HepG2 (cell line): ENCODE results near the gene SPATA25. TPM values are rescaled to one million over a fixed set of nuclear protein-coding genes. Genes with fewer than 3 reads are reported as not detected.

ENCODE experiments used
- ATAC-seq: fragments of 200-7000 bp; cut with Tn5 transposase; 3 replicates; pipeline ENCODE4 v1.9.1; 2020; ENCODE audit warnings: mild to moderate bottlenecking, moderate library complexity
- BruUV-seq: library from RNA; stranded (reverse); fragments of 400-500 nt; replicated peaks from 2 replicates; lab custom pipeline; 2021; lab: Mats Ljungman, UMichigan
- CTCF ChIA-PET: fragments of 300-600 bp; formaldehyde crosslinking; extraction: SDS; loops from one replicate; lab custom pipeline; 2021; ENCODE audit warnings: low total read pairs, inconsistent platforms, low intra/inter-chr PET ratio; lab: Yijun Ruan, JAX
- POLR2A ChIA-PET: fragments of 350-600 bp; sonication (Branson Sonifier 250); formaldehyde crosslinking; loops from one replicate; lab custom pipeline; 2020; ENCODE audit warnings: antibody characterized with exemption, inconsistent platforms; lab: Yijun Ruan, JAX
- DNase-seq: peaks from one replicate; pipeline ENCODE4 v3.0.0-alpha.2; 2015; ENCODE audit warnings: low spot score
- FAIRE-seq: peaks from 3 replicates; lab custom pipeline; 2011; peaks lifted over from hg19 to GRCh38; lab: Jason Lieb, UNC
- H2AFZ ChIP-seq: one replicate; pipeline ENCODE4 v1.6.1; 2011; ENCODE audit warnings: low read length, inconsistent platforms
- H3K27ac ChIP-seq: fragments of 300-600 bp; 3 replicates; pipeline ENCODE4 v1.8.0; 2011; ENCODE audit warnings: mixed run types, mild to moderate bottlenecking, mixed read lengths, low read length, inconsistent platforms; ENCODE audit not compliant: insufficient read depth; ENCODE audit errors: extremely low read length
- H3K27me3 ChIP-seq, 2 experiments: fragments of 200-600 bp in 1 of 2; 2 replicates in 1 of 2; 3 replicates in 1 of 2; pipeline versions ENCODE4 v1.6.0 to v1.8.0; 2011; ENCODE audit warnings: low read length in 2 of 2, mild to moderate bottlenecking in 2 of 2, moderate library complexity in 2 of 2, inconsistent platforms in 1 of 2; ENCODE audit not compliant: insufficient read depth in 2 of 2, control insufficient read depth in 1 of 2
- H3K36me3 ChIP-seq, 2 experiments: fragments of 200-600 bp in 1 of 2; replicated peaks in 1 of 2; 2 replicates in 1 of 2; 3 replicates in 1 of 2; pipeline versions ENCODE4 v1.5.1 to v1.8.0; 2011; ENCODE audit warnings: low read length in 2 of 2, inconsistent platforms in 1 of 2; ENCODE audit not compliant: insufficient read depth in 2 of 2, control insufficient read depth in 1 of 2
- H3K4me1 ChIP-seq: 2 replicates; pipeline ENCODE4 v1.5.1; 2012; ENCODE audit warnings: low read length, inconsistent platforms; ENCODE audit not compliant: insufficient read depth
- H3K4me2 ChIP-seq: 2 replicates; pipeline ENCODE4 v1.6.0; 2011; ENCODE audit warnings: low read depth, low read length, inconsistent platforms
- H3K4me3 ChIP-seq, 3 experiments: fragments of 200-600 bp in 1 of 3; sonication (generic), shearing (Covaris generic) in 1 of 3; replicated peaks in 1 of 3; 2 replicates each; pipeline ENCODE4 v1.5.1; 2011 to 2016; ENCODE audit warnings: low read length in 3 of 3, inconsistent platforms in 2 of 3, low read depth in 2 of 3, mild to moderate bottlenecking in 2 of 3, control low read depth in 1 of 3, mixed read lengths in 1 of 3; ENCODE audit not compliant: insufficient read depth in 1 of 3
- H3K79me2 ChIP-seq: one replicate; pipeline ENCODE4 v1.6.1; 2011; ENCODE audit warnings: low read length, inconsistent platforms; ENCODE audit not compliant: insufficient read depth
- H3K9ac ChIP-seq: 2 replicates; pipeline ENCODE4 v1.6.0; 2011; ENCODE audit warnings: mild to moderate bottlenecking, low read depth, low read length, inconsistent platforms; ENCODE audit not compliant: insufficient read depth
- H3K9me3 ChIP-seq: 2 replicates; pipeline ENCODE4 v1.5.1; 2012; ENCODE audit warnings: mild to moderate bottlenecking, low read length
- H4K20me1 ChIP-seq: 2 replicates; pipeline ENCODE4 v1.6.0; 2011; ENCODE audit warnings: inconsistent platforms, mild to moderate bottlenecking, low read length, moderate library complexity; ENCODE audit not compliant: insufficient read depth
- AKNA ChIP-seq: sonication (generic); formaldehyde crosslinking; IDR thresholded peaks from 2 replicates; pipeline ENCODE4 v1.4.0; 2020; ENCODE audit warnings: missing genetic modification reagents, borderline replicate concordance
- ARID4A ChIP-seq: sonication (generic); formaldehyde crosslinking; IDR thresholded peaks from 2 replicates; pipeline ENCODE4 v1.5.0; 2020; ENCODE audit warnings: mild to moderate bottlenecking, missing genetic modification reagents, borderline replicate concordance
- DNMT3B ChIP-seq: conservative IDR thresholded peaks from 2 replicates; pipeline ENCODE4 v1.6.1; 2016; ENCODE audit warnings: missing biosample characterization, control low read depth
- FOXK1 ChIP-seq: sonication (generic); formaldehyde crosslinking; IDR thresholded peaks from 2 replicates; pipeline ENCODE4 v1.4.0; 2020; ENCODE audit warnings: low read depth, missing genetic modification reagents, borderline replicate concordance
- FOXP1 ChIP-seq, 2 experiments: fragments of 450-650 bp in 1 of 2; IDR thresholded peaks; 2 replicates each; pipeline ENCODE4 v1.6.1; 2017 to 2018; ENCODE audit warnings: antibody characterized with exemption in 1 of 2
- ISL2 ChIP-seq: sonication (generic); formaldehyde crosslinking; IDR thresholded peaks from 2 replicates; pipeline ENCODE4 v1.5.0; 2020; ENCODE audit warnings: missing genetic modification reagents
- JDP2 ChIP-seq: sonication (generic); formaldehyde crosslinking; IDR thresholded peaks from 2 replicates; pipeline ENCODE4 v1.8.1; 2022; ENCODE audit warnings: missing genetic modification reagents, borderline replicate concordance
- MED13 ChIP-seq: sonication (generic); formaldehyde crosslinking; IDR thresholded peaks from 2 replicates; pipeline ENCODE4 v1.5.0; 2020; ENCODE audit warnings: missing genetic modification reagents
- SOX5 ChIP-seq: IDR thresholded peaks from 2 replicates; pipeline ENCODE4 v1.6.1; 2016; ENCODE audit warnings: borderline replicate concordance
- SPEN ChIP-seq: sonication (generic); formaldehyde crosslinking; IDR thresholded peaks from 2 replicates; pipeline ENCODE4 v1.5.1; 2020; ENCODE audit warnings: low read depth, mild to moderate bottlenecking, missing genetic modification reagents
- TOPORS ChIP-seq: sonication (generic); formaldehyde crosslinking; IDR thresholded peaks from 2 replicates; pipeline ENCODE4 v1.8.0; 2023; ENCODE audit warnings: mild to moderate bottlenecking, missing genetic modification reagents
- ZKSCAN8 ChIP-seq: IDR thresholded peaks from 2 replicates; pipeline ENCODE4 v1.6.1; 2016; ENCODE audit warnings: borderline replicate concordance, missing genetic modification reagents, missing compliant biosample characterization
- ZNF205 ChIP-seq: IDR thresholded peaks from 2 replicates; pipeline ENCODE4 v1.6.1; 2018; ENCODE audit warnings: missing biosample characterization, missing genetic modification reagents
- ZNF296 ChIP-seq: sonication (generic); formaldehyde crosslinking; conservative IDR thresholded peaks from 2 replicates; pipeline ENCODE4 v1.5.0; 2020; ENCODE audit warnings: mild to moderate bottlenecking, missing genetic modification reagents
- ZNF567 ChIP-seq: sonication (generic); formaldehyde crosslinking; IDR thresholded peaks from 2 replicates; pipeline ENCODE4 v1.8.1; 2023; ENCODE audit warnings: mild to moderate bottlenecking, missing genetic modification reagents, borderline replicate concordance
- ZSCAN31 ChIP-seq: sonication (generic); formaldehyde crosslinking; IDR thresholded peaks from 2 replicates; pipeline ENCODE4 v1.5.0; 2020; ENCODE audit warnings: low read depth, mild to moderate bottlenecking, missing genetic modification reagents
- WGBS: methylation state at CpG from one replicate; pipeline ENCODE4 v1.1.6; 2017; ENCODE audit warnings: low lambda C conversion rate; 5-methylcytosine and 5-hydroxymethylcytosine counted together
- in situ Hi-C: cut with HindIII; loops from 2 replicates; pipeline ENCODE4 v1.10.0; 2017; ENCODE audit warnings: low pct_unique_long_range_greater_than_20kb; ENCODE audit not compliant: extremely low pct_ligation_motif_present
- intact Hi-C: fragments of 100-400 bp; cut with micrococcal nuclease; formaldehyde crosslinking; loops from one replicate; pipeline ENCODE4 v1.10.0; 2022; ENCODE audit not compliant: unreplicated experiment
- polyA plus RNA-seq, 8 experiments: library from polyadenylated mRNA; depleted of rRNA in 3 of 8; stranded (reverse) in 7 of 8; unstranded in 1 of 8; fragments of >200 nt; fragmentation: Illumina TruSeq in 4 of 8; extraction: Trizol in 4 of 8; gene quantifications; 2 replicates each; pipeline versions ENCODE4 v1.2.1 to v1.2.3, GENCODE V29; 2011 to 2016; ENCODE audit warnings: low read depth in 4 of 8, missing spikeins in 1 of 8, mixed read lengths in 1 of 8; ENCODE audit not compliant: insufficient read depth in 1 of 8
- total RNA-seq, 5 experiments: library from RNA; depleted of rRNA; stranded (reverse); fragments of >200 nt; fragmentation: Illumina TruSeq; extraction: Trizol; gene quantifications; 2 replicates each; pipeline ENCODE4 v1.2.3, GENCODE V29; 2016; ENCODE audit warnings: low read depth in 1 of 5

Gene SPATA25
- total and polyA plus RNA-seq, 2 of the 13 experiments (the other 11 are each of a cell fraction or from before 2014, with no cell fraction given): 4.8 to 7.6 TPM

- Histone ChIP-seq H4K20me1 (no peaks in the 10 kb centered on the region), H2AFZ (peak overlapping the region; percentile 24), H3K27ac (peak overlapping the region; percentile 24), H3K27me3 (no peaks in the 10 kb centered on the region), H3K9ac (no peak overlapping the region), H3K4me1 (peaks cover 66% of the 10 kb centered on the region), H3K9me3 (no peaks in the 10 kb centered on the region), H3K4me3 (no peak overlapping the region), H3K4me2 (peak overlapping the region; percentile 41), H3K79me2 (no peaks in the 10 kb centered on the region), H3K36me3 (no peaks in the 10 kb centered on the region)
- in situ Hi-C loops: no loop called here
- ChIA-PET CTCF (no interaction called here), POLR2A (interaction anchor here (1.9 to 4.4 kb wide), 2 partner anchors 14 to 24 kb away, joined by 5 to 24 read pairs; partner anchors contain the start of genes CTSA, NEURL2 and ZSWIM1)
- peak; percentile 31; the same call in 2 of the 3 replicates for ATAC-seq
- no peak for FAIRE-seq
- BruUV-seq: no TSS peak
- intact Hi-C loops: no loop called here
- DNase-seq: no peak
- 63% methylated on average over 6 of the region's 6 CpGs for WGBS
- TF ChIP-seq JDP2 (CRISPR knock-in tag) (no peak), FOXP1 (IDR thresholded peaks at IDR 0.05) (no peak), FOXP1 (CRISPR knock-in tag; IDR thresholded peaks at IDR 0.05) (0 out of 2 replicates have a peak, but pooled peaks have one; percentile 6), ZNF567 (CRISPR knock-in tag) (no peak), ISL2 (CRISPR knock-in tag) (0 out of 2 replicates have a peak, but pooled peaks have one; percentile 20), ZNF205 (no peak), DNMT3B (CRISPR knock-in tag) (no peak), FOXK1 (no peak), SPEN (no peak), ZKSCAN8 (CRISPR knock-in tag) (no peak), ZSCAN31 (CRISPR knock-in tag) (no peak), ARID4A (CRISPR knock-in tag) (no peak), SOX5 (no peak), ZNF296 (CRISPR knock-in tag) (no peak), MED13 (CRISPR knock-in tag) (no peak), AKNA (CRISPR knock-in tag) (no peak), TOPORS (CRISPR knock-in tag) (no peak)
These were observed 20.1 kb downstream of the SPATA25 start for GRCh38 chr20:45867136-45867818.
